NCI-H460 (cell line): ENCODE measurements around the gene GTPBP10. TPM values are rescaled to one million over a fixed set of nuclear protein-coding genes. Genes with fewer than 3 reads are reported as not detected.

Experiments used
- DNase-seq: peaks from one replicate; pipeline ENCODE4 v3.0.0-alpha.2; 2016; ENCODE audit warnings: low read depth; ENCODE audit errors: extremely low read depth
- total RNA-seq: library from RNA; depleted of rRNA; stranded (reverse); fragments of >200 nt; shearing (Covaris generic); gene quantifications from 2 replicates; pipeline ENCODE4 v1.2.3, GENCODE V29; 2014

Gene GTPBP10
- total RNA-seq, 1 experiment from 2014 or later = 33.0 TPM

- no peak for DNase-seq
Measured at GRCh38 chr7:90351987-90352386, 5.5 kb downstream of the GTPBP10 start.

DNA sequence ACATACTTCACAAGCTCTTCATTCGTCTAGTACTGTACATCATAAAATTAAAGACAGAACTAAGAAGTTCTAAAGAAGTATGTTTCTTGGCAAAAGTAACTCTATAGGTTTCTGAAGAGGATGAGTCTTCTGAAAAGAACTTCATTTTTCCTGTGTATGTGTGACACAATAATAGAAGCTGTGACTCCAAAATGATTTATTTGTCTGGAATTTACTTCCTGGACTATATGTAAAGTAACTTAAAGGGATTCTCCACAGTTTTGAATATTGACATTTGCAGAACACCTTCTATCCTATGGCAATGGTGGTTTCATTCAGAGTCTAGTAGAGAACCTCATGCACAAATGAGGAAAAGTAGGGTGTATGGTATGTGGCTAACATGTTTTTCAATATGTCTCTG is 36.9 kb downstream of the GTPBP10 start:
- no peak for DNase-seq

GRCh38 chr7:90383861-90384260 is 37.3 kb downstream of the GTPBP10 start:
- no peak for DNase-seq

GRCh38 chr7:90384433-90384832 is 37.9 kb downstream of the GTPBP10 start:
- no peak for DNase-seq

DNA sequence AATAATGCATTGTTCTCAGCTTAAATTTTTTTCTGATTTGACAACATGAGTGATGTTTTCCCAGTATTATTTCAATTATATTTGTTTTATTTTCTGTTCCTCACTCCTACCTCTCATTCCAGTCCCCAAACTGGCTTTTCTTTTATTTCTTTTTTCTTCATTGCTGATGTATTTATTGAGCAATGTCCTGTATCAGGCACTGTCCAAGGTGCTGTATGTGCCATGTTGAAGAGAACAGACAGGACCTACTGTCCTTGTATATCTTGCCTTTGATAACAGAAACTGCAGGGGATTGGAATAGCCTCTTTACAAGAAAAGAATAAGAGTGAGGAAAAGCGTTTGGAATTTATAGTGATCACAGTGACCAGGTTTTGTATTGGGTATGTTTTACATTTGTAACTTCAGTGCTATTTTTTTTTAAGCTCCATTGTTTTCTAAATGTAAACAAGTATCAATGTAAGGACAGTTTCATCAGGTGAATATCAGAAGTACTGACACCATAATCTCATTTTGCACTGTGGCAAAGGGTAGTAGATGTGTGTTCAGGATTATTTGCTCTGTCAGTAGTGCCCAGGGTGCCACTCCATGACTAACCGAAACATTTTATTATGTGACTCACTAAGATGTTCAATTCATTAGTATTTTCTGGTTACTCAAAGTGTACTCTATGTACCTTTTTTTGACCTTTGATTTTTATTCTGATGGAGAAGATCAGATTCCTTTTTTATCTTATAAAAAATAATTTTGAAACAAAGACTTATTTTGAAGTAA is 41.1 kb downstream of the GTPBP10 start:
- DNase-seq = no peak

- DNase-seq = no peak
Measured at GRCh38 chr7:90390926-90391325, 44.4 kb downstream of the GTPBP10 start.

GRCh38 chr7:90391488-90391887 is 45.0 kb downstream of the GTPBP10 start:
- DNase-seq = no peak

GRCh38 chr7:90396420-90396819 is 49.9 kb downstream of the GTPBP10 start:
- no peak for DNase-seq

DNA sequence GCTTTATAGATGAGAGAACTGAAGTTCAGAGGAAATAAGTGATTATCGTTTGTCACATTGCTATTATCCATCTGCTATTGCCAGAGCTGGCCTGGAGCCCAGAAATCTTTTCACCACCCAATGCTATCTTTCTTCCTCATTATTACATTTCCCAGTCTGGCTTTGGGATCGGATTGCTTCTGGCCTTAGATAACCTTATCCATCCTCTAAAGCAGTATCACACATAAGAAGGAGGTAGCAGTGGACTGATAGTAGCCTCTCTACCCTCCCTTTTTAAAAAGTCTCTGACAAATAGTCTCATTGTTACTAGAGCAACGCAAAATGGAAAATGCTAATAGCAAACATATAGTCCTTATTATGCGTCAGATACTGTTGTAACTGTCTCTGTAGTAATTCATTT is 55.5 kb downstream of the GTPBP10 start:
- no peak for DNase-seq

DNA sequence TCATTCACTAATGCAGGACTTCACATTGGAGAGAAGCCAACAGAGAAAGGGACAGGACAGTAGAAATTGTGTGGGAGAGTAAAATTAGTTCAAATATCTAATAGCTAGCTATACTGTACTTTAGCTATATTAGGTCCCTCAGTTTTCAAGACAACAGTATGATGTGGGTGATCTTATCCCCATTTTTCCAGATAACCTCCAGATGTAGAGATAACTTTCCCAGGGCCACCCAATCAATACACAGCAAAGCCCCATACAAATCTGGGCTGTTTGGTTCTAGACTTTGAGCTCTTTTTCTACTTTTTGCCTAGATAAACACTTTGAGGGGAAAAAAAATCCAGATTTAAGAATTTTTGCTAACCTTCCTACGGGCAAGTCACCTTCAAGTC is 56.3 kb downstream of the GTPBP10 start:
- DNase-seq = no peak

GRCh38 chr7:90403174-90404113 is 56.9 kb downstream of the GTPBP10 start, which contains the start of gene CLDN12:
CLDN12 (plus strand) TSS chr7:90403461; CDS start chr7:90412677, 9,216 bp downstream.
- DNase-seq = peak; percentile 90

DNA sequence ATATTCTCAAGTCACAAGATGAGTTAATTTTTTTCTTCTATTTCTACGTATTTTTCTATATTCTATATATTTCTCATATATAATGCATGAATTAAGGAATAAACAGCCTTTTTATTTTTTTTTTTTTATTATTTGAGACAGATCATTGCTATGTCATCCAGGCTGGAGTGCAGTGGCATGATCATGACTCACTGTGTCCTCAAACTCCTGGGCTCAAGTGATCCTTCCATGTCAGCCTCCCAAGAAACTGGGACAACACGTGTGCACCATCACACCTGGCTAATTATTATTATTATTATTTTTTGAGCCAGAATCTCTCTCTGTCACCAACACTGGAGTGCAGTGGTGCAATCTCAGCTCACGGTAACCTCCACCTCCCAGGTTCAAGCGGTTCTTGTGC is 58.3 kb downstream of the GTPBP10 start:
- no peak for DNase-seq

GRCh38 chr7:90407484-90407821 is 60.9 kb downstream of the GTPBP10 start:
- DNase-seq = no peak

DNA sequence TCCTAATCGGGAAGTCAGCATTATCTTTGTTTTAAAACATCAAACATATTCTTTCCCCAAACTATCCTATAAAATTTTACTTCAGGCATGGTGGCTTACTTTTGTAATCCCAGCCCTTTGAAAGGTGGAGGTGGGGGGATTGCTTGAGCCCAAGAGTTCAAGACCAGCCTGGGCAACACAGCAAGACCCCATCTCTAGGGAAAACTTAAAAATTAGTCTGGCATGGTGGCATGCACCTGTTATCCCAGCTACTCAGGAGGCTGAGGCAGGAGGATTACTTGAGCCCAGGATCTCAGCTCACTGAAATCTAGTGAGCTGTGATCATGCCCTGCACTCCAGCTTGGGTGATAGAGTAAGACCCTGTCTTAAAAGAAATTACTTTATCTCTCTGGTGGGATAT is 61.6 kb downstream of the GTPBP10 start:
- no peak for DNase-seq

DNA sequence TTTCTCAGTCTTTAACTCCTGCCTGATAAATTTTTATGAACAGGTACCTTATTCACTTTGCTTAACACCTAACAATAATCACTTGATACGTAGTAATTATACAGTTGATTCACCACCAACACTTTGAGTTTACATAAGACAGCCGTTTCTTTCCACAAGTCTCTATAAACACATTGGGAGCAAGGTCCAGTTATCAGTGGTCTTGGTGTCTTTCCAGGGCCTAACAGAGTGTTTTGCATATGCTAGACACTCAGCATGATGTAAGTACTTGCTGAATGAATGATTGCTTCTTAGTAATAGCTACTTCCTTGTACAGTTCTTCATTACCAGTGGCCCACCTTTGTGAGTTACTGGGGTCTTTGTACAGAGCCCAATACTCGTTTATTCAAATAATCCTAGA is 63.2 kb downstream of the GTPBP10 start:
- DNase-seq = no peak

- DNase-seq = no peak
Measured at GRCh38 chr7:90411510-90411909, 65.0 kb downstream of the GTPBP10 start.

DNA sequence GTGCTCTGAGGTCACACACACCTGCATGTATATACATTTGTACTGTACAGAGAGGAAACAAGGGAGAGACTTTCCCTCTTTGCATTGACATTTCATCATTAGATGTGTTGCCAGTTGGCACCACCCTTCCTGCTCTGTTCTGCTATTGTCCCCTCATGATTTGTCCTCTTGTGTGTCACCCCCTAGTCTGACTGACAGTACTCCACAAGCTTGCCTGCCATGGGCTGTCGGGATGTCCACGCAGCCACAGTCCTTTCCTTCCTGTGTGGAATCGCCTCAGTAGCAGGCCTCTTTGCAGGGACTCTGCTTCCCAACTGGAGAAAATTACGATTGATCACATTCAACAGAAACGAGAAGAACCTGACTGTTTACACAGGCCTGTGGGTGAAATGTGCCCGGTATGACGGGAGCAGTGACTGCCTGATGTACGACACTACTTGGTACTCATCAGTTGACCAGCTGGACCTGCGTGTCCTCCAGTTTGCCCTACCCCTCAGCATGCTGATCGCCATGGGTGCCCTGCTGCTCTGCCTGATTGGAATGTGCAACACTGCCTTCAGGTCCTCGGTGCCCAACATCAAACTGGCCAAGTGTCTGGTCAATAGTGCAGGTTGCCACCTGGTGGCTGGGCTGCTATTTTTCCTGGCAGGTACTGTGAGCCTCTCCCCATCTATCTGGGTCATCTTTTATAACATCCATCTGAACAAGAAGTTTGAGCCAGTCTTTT is 66.1 kb downstream of the GTPBP10 start:
- peak; percentile 13 for DNase-seq

DNA sequence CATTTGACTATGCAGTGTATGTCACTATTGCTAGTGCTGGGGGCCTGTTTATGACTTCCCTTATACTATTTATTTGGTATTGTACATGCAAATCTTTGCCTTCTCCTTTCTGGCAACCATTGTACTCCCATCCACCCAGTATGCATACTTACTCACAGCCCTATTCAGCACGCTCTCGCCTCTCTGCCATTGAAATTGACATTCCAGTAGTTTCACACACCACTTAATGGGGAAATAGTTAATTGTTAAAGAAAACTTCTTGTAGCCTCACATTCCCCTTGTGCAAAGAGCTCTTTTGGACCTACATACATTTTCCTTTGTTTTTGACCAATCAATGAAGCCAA is 66.6 kb downstream of the GTPBP10 start:
- no peak for DNase-seq

DNA sequence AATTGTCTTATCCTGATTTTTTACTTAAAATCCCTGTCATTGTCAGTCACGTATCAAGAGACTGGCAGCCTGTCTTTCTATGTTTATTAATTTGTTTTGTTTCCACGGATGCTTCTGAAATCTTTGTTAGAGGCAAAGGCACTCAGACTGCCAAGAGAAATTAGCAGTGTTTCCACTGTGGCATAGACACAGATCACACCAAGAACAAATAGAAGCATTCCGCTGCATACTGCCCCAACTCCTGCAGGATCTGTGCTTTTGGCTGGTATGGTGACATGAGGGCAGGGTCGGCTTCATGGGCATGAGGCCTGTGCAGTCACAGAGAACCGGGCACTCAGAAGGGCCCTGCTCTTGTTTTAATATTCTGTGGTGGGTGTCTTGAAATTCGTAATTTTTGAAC is 75.1 kb downstream of the GTPBP10 start:
- no peak for DNase-seq

GRCh38 chr7:90424720-90425119 is 78.2 kb downstream of the GTPBP10 start:
- no peak for DNase-seq

- no peak for DNase-seq
Measured at GRCh38 chr7:90425376-90425775, 78.9 kb downstream of the GTPBP10 start.
